Skeletal muscle tissue (tissue), 4 donors: ENCODE measurements around the gene OSBPL9. TPM values are rescaled to one million over a fixed set of nuclear protein-coding genes. Genes with fewer than 3 reads are reported as not detected.
"Not testable (repeated sequence)": the region's sequence is repeated elsewhere in the genome, so short reads cannot be mapped to it uniquely, and the experiment has no call there.

Experiments used
- H3K27ac ChIP-seq: one replicate; pipeline ENCODE4 v1.7.0; 2013; ENCODE audit warnings: mild to moderate bottlenecking, low read depth, low read length, inconsistent platforms
- H3K27me3 ChIP-seq, 3 donors: one replicate each; pipeline ENCODE4 v1.7.0; 2013; ENCODE audit warnings: low read length in 3 of 3; ENCODE audit not compliant: control insufficient read depth in 3 of 3, insufficient read depth in 3 of 3
- H3K36me3 ChIP-seq, 3 donors: one replicate each; pipeline ENCODE4 v1.7.0; 2013; ENCODE audit warnings: low read length in 3 of 3; ENCODE audit not compliant: control insufficient read depth in 3 of 3, insufficient read depth in 3 of 3
- H3K4me1 ChIP-seq, 3 donors: one replicate each; pipeline ENCODE4 v1.7.0; 2013; ENCODE audit warnings: low read length in 3 of 3, mild to moderate bottlenecking in 3 of 3; ENCODE audit not compliant: control insufficient read depth in 3 of 3, insufficient read depth in 3 of 3
- H3K4me3 ChIP-seq, 3 donors: one replicate each; pipeline ENCODE4 v1.7.0; 2013; ENCODE audit warnings: low read length in 3 of 3
- H3K9ac ChIP-seq, 3 donors: one replicate each; pipeline ENCODE4 v1.7.0; 2013; ENCODE audit warnings: low read length in 3 of 3, mild to moderate bottlenecking in 3 of 3, moderate library complexity in 2 of 3, low read depth in 1 of 3
- H3K9me3 ChIP-seq, 3 donors: one replicate each; pipeline ENCODE4 v1.7.0; 2013; ENCODE audit warnings: low read length in 3 of 3; ENCODE audit not compliant: control insufficient read depth in 3 of 3
- total RNA-seq: library from RNA; depleted of rRNA; stranded (reverse); fragments of >200 nt; gene quantifications from one replicate; pipeline ENCODE4 v1.2.3, GENCODE V29; 2014
- donor health status: Osteomylitis.

OSBPL9 gene
- total RNA-seq, 1 donor from 2014 or later, result 80.9 TPM

DNA sequence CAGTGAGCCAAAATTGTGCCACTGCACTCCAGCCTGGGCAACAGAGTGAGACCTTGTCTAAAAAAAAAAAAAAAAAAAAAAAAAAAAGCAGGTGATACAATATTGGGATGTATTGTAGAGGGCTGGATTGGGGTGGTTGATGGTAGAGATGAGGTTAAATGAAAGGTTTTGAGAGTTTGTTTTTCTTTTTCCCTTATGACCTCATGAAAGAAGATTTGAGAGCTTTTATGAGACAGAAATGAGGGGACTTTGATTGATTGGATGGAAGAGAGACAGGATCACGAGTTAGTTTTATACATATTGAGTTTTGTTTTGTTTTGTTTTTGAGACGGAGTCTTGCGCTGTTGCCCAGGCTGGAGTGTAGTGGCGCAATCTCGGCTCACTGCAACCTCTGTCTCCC is 27.1 kb downstream of the OSBPL9 start:
- peaks cover 30 to 44% (median 37%) of the 10 kb centered on the region in 3 donors for H3K4me1 ChIP-seq
- H3K27me3 ChIP-seq, result no peaks in the 10 kb centered on the region
- H3K27ac ChIP-seq, result peak overlapping the region; percentile 67
- H3K9me3 ChIP-seq, result no peaks in the 10 kb centered on the region
- H3K36me3 ChIP-seq, result no peaks in the 10 kb centered on the region
- no peak overlapping the region for H3K9ac ChIP-seq
- no peak overlapping the region for H3K4me3 ChIP-seq

DNA sequence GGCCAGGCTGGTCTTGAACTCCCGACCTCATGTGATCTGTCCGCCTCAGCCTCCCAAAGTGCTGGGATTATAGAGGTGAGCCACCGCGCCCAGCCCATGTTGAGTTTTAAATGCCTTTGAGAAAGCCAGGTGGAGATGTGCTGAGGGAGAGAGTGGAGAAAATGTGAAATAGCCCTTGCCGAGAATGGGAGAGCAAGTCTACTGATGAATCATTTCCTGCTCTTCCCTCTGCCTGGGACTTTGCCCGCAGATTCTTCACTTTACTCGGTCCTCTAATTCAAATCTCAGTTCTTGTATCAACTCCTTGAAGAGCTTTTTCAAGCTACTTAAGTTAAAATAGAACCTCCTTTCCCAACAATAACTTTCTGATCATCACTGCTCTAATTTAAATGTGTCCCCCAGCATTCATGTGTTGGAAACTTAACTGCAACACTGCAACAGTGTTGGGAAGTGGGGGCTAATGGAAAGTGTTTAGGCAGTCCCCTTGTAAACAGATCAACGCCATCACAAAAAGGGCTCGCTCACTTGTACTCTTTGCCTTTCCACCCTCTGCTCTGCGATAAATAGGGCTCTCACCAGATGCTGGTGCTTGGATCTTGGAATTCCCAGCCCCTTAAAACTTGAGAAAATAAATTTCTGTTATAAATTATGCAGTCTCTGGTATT is 27.8 kb downstream of the OSBPL9 start:
- Histone ChIP-seq H3K36me3 (no peaks in the 10 kb centered on the region), H3K9me3 (no peaks in the 10 kb centered on the region), H3K4me1 (peaks cover 31 to 43% (median 37%) of the 10 kb centered on the region in 3 donors), H3K9ac (no peak overlapping the region), H3K27me3 (no peaks in the 10 kb centered on the region), H3K4me3 (no peak overlapping the region), H3K27ac (peak overlapping the region; percentile 67)

DNA sequence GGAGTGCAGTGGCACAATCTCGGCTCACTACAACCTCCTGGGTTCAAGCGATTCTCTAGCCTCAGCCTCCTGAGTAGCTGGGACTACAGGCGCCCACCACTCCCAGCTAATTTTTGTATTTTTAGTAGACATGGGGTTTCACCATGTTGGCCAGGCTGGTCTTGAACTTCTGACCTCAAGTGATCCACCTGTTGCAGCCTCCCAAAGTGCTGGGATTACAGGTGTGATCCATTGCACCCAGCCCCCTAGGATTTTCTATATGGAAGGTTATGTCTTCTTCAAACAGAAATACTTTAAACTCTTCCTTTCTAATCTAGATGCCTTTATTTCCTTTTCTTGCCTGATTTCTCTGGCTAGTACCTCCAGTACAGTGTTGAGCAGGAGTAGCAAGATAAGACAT is 29.7 kb downstream of the OSBPL9 start:
- not testable (repeated sequence) for H3K9me3 ChIP-seq, H3K36me3 ChIP-seq, H3K4me3 ChIP-seq, H3K27me3 ChIP-seq, H3K27ac ChIP-seq, H3K9ac ChIP-seq
- H3K4me1 ChIP-seq, result peaks cover 34 to 41% (median 39%) of the 10 kb centered on the region in 3 donors

DNA sequence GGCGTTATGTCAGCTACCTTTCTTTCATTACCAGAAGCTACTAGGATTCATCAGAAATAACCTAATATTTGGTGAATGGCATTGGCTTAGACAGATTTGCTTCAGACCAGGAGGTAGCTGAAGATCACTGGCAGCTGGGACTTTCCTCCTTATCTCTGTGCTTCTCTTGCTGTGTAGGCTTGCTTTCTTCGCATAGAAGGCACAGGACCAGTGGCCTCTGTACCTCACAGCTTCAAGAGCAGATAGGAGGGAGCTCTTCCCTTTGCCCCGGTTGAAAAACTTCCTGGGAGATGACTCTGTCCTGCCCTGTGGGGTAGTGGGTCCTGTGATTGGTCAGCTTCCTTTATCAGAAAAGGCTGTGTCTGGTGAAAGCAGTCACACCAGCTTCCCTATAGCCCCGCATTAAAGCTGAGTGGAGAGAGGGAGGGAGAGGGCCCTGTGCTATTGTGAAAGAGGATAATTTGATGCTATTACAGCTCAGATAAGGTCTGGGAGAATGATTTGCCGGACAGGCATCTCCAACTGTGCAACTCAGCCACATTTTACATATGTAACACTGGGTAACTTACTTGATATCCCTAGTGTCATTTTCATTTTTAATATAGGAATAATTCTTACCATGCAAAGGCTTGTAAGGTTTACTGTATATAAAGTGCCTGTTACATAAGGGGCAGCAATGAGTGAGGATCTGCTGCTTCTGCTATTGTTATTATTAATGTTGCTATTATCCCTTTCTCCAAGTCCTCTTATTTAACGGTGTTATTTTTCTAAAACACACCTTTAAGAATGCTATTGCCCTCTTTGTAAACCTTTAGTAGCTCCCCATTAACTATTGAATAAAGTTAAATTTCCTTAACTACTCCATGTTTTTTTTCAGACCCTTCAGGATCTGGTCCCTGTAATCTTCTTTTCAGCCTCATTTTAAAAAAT is 31.6 kb downstream of the OSBPL9 start:
- H3K27ac ChIP-seq, result peak overlapping the region; percentile 45
- no peak overlapping the region for H3K4me3 ChIP-seq
- H3K27me3 ChIP-seq, result no peaks in the 10 kb centered on the region
- H3K9me3 ChIP-seq, result no peaks in the 10 kb centered on the region
- H3K9ac ChIP-seq, result peak overlapping the region in 1 of 3 donors; percentile 61
- H3K36me3 ChIP-seq, result no peaks in the 10 kb centered on the region
- H3K4me1 ChIP-seq, result peaks cover 24 to 30% (median 27%) of the 10 kb centered on the region in 3 donors

DNA sequence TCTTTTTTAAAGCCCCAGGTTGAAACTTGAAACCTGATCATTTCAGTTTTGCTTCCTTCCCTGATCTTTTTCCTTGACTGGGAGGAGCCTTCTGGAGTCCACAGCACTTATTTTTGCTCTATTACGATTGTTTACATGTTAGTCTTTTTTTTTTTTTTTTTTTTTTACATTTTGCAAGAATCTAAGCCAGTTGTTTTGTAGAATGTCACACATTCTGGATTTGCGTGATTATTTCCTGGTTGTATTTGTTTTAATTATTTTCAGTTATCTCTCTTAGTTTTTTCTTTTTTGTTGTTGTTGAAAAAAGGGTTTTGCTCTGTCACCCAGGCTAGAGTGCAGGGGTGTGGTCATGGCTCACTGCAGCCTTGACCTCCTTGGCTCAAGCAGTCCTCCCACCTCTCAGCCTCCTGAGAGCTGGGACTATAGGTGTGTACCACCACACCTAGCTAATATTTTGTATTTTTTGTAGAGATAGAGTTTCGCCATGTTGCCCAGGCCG is 32.8 kb downstream of the OSBPL9 start:
- H3K36me3 ChIP-seq, result no peaks in the 10 kb centered on the region
- peaks cover 29 to 35% (median 30%) of the 10 kb centered on the region in 3 donors for H3K4me1 ChIP-seq
- no peaks in the 10 kb centered on the region for H3K27me3 ChIP-seq
- H3K4me3 ChIP-seq, result no peak overlapping the region
- H3K9ac ChIP-seq, result no peak overlapping the region
- no peak overlapping the region for H3K27ac ChIP-seq
- H3K9me3 ChIP-seq, result no peaks in the 10 kb centered on the region

DNA sequence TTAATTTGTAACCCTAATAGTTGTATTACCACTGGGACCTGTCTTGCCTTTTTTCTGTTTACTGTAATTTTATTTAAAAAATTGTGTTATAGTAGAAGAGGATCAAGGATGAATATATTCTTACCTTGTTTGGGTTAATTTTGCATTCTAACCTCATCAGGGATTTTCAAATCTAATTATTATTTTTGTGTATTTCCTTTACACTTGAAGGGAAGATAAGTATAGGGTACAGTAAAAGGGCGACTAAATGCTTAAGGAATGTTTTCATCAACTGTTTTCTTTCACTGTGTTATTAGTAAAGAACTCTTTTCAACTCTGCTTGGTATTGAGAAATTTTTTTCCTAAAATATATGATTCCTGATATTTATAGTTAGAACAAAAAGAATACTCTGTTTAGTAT is 33.3 kb downstream of the OSBPL9 start:
- no peak overlapping the region for H3K27ac ChIP-seq
- peaks cover 0 to 2% (median 1%) of the 10 kb centered on the region in 3 donors for H3K36me3 ChIP-seq
- H3K9ac ChIP-seq, result no peak overlapping the region
- no peaks in the 10 kb centered on the region for H3K27me3 ChIP-seq
- no peaks in the 10 kb centered on the region for H3K9me3 ChIP-seq
- H3K4me3 ChIP-seq, result no peak overlapping the region
- peaks cover 30 to 33% (median 31%) of the 10 kb centered on the region in 3 donors for H3K4me1 ChIP-seq

DNA sequence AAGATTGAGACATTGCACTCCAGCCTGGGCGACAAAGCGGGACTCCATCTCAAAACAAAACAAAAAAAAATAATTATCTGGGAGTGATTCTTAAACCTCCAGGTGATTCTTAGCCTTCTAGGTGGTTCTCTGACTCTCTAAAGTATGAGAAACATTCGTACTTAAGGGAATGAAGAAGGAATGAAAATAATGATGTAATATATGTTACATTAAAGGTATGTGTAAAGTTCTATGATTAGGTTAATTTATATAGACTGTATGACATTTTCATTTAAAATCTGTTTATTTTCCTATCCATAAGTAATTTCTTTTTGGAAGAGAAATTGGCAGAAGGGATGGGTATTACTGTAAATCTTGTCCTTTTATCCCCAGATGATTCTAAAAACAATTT is 34.7 kb downstream of the OSBPL9 start:
- Histone ChIP-seq H3K27ac (no peak overlapping the region), H3K36me3 (peaks cover 0 to 7% (median 6%) of the 10 kb centered on the region in 3 donors), H3K9me3 (no peaks in the 10 kb centered on the region), H3K4me1 (peaks cover 31 to 34% (median 33%) of the 10 kb centered on the region in 3 donors), H3K9ac (no peak overlapping the region), H3K4me3 (no peak overlapping the region), H3K27me3 (no peaks in the 10 kb centered on the region)

DNA sequence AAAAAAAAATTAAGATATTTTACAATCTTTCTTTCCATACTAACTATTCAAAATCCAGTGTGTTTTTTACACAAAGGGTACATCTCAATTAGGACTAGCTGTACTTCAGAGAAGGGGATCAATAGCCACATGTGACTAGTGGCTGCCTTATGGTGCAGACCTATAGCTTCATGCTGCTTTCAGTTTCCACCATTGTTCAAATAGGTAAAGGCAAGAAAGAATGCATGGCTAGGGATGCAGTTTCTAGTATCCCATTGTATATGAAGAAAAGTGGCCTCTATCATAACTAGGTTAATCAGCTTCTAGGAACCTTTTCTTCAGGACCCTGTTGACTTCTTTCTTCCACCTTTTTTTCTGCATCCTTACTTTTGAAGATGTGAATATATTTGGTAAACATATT is 35.7 kb downstream of the OSBPL9 start:
- peaks cover 0 to 8% (median 7%) of the 10 kb centered on the region in 3 donors for H3K36me3 ChIP-seq
- H3K9ac ChIP-seq, result no peak overlapping the region
- peaks cover 30 to 34% (median 33%) of the 10 kb centered on the region in 3 donors for H3K4me1 ChIP-seq
- peak overlapping the region; percentile 11 for H3K27ac ChIP-seq
- no peaks in the 10 kb centered on the region for H3K27me3 ChIP-seq
- H3K4me3 ChIP-seq, result no peak overlapping the region
- no peaks in the 10 kb centered on the region for H3K9me3 ChIP-seq

DNA sequence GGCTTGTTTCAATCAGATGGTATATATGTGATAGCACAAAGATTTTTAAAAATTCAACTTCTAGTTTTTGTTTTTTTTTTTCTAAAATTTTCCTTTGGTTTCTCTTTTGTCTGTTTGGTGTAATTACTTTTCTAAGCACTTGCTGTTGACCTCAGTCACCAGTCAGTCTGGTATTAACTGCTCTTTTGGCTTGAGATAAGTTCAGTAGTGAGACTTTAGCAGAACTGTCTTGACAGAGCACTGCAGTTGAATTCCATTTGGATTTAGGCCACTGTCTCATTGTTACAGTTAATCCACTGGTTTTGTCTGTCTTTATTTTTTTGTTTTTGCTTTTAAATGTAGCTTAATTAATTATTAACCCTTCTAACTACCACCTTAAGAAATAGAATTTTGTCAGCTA is 36.2 kb downstream of the OSBPL9 start:
- Histone ChIP-seq H3K27ac (peak overlapping the region; percentile 11), H3K27me3 (no peaks in the 10 kb centered on the region), H3K36me3 (peaks cover 0 to 8% (median 7%) of the 10 kb centered on the region in 3 donors), H3K9ac (peak overlapping the region in 1 of 3 donors; percentile 12), H3K4me1 (peaks cover 25 to 30% (median 28%) of the 10 kb centered on the region in 3 donors), H3K4me3 (no peak overlapping the region), H3K9me3 (no peaks in the 10 kb centered on the region)

DNA sequence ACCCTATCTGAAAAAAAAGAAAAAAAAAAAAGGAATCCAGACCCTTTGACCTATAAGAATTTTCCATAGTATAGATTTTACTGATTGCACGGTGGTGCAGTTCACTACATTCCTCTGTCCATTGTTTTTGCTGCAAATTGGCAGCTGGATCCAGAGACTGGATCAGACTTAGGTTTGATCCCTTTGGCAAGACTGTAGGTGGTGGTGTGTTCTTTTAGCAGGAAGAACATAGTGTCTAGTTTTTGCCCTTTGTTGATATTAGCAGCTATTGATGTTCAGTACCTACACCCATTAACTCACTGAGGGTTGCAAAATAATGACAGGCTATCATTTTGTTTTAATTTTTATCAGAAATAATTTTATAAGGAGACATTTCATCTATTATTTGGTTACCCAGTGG is 37.1 kb downstream of the OSBPL9 start:
- Histone ChIP-seq H3K4me3 (no peak overlapping the region), H3K4me1 (peaks cover 22 to 25% (median 24%) of the 10 kb centered on the region in 3 donors), H3K27ac (no peak overlapping the region), H3K9ac (no peak overlapping the region), H3K9me3 (no peaks in the 10 kb centered on the region), H3K27me3 (no peaks in the 10 kb centered on the region), H3K36me3 (peaks cover 0 to 8% (median 7%) of the 10 kb centered on the region in 3 donors)
